GM21576 (cell line): ENCODE results near the gene P4HA1.
"Not testable (repeated sequence)": the region's sequence is repeated elsewhere in the genome, so short reads cannot be mapped to it uniquely, and the experiment has no call there.

ENCODE experiments used
- ATAC-seq: cut with Tn5 transposase; IDR thresholded peaks from one replicate; pipeline ENCODE4 v1.9.1; 2021; ENCODE audit warnings: mild to moderate bottlenecking, moderate library complexity; ENCODE audit not compliant: unreplicated experiment

The P4HA1 gene

GRCh38 chr10:73096449-73097304 is at the start of gene P4HA1:
P4HA1 (minus strand) TSS chr10:73096866; CDS start chr10:73074883, 21,983 bp downstream.
- peak; percentile 78 for ATAC-seq

DNA sequence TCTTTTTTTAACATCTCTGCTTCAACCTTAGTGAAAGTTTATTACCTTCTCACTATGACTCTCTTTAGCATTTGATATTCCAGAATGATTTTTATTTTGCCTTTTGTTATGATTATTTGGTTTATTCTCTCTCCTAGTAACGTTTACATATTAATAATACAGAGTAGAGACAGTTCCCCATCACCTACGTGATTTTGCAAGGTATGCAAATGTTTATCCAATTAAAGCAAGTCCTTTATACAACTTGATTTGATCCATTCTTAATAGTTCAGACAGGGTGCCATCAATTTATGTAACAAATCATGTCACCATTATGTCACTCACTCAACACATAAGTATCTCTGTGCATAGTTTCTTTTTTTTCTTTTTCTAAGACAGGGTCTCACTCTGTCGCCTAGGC is 44.9 kb upstream of the P4HA1 start:
- ATAC-seq = no peak

DNA sequence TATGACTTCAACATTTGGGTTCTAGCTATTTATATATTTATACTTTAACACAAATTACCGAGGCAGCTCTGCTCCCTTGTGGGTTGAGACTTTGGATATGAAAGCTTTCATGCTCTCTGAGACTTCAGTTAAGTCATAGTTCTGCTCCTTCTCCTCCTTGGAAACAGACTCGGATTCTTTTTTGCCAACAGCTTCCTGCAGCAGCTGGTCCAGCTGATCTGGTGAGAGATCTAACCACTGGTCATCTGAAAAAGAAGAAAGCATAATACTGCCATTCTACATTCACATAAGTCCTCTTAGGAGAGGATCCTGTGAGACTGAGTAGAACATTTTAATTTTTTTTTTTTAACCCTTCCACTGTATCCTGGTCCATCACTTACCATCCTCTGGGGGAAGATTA is 42.6 kb upstream of the P4HA1 start:
- no peak for ATAC-seq

GRCh38 chr10:73136627-73137026 is 40.0 kb upstream of the P4HA1 start:
- no peak for ATAC-seq

- no peak for ATAC-seq
Measured at GRCh38 chr10:73134727-73135126, 38.1 kb upstream of the P4HA1 start.

DNA sequence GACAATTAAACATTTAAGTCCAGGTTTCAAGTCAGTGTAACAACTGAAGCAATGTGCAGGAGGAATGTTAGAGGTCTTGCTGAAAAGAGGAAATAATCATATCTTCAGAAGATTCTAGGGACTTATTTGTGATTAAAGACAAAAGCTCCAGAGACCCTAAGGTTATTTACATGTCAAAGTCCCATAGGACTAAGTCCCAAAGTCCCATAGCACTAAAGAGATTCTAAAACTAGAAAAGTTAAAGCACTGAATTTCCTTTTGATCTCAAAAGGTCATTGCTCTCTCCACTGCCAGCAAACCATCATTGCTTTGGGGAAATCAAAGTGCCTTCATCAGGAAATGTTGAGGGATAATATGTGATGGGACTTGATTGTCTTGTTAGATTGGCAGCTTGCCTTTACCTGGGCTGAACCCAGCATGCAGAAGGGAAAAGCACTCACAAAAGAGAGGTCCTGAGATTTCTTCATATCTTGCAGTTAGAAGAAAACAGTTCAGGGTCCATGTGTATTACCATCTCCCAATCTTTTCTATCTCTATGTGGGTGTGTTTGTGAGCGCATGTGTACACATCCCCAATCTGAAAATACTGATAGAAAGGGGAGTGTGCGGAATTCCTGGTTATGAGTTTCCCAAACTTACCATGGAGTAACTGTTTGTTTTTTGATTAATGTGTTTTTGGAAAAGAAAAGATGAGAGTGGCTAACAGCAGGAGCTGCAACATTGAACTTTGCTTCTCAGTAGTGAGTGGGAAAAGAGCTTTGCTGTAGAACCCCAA is 35.4 kb upstream of the P4HA1 start:
- no peak for ATAC-seq

- no peak for ATAC-seq
Measured at GRCh38 chr10:73131301-73131700, 34.6 kb upstream of the P4HA1 start.

DNA sequence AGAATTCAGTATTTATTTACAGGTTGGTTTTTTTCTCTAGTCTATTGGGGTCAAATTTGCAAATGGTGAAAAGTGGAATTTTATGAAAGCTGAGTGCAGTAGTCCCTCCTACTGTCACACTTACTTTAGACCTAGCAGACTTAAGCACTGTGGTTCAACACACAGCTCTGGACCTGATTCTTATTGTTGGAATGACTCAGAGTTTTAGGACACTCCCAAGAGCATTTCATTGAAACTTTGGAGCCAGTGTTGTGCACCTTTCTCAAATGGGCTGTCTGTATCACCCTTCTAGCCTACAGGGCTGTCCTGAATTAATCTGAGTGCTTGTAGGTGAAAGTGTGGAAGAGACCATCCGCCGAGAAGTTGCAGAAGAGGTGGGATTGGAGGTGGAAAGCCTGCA is 29.7 kb upstream of the P4HA1 start:
- no peak for ATAC-seq

- no peak for ATAC-seq
Measured at GRCh38 chr10:73119952-73120351, 23.3 kb upstream of the P4HA1 start.

DNA sequence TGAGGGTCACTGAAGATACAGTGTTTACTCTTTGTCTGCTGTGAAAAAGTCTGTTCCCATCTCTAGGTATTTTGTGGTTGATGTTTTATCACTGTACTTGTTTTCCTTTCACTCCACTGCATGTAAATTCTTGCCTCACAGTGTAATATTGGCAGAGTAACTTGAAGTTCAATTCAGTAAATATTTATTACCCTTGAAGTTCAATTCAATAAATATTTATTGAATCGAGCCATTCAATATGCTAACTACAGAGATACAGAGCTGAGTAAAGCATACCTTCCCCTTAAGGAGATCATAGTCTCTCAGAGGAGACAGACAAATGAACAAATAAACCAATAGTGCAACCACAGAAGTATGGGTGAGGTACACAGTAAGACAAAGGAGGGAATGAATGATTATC is 22.8 kb upstream of the P4HA1 start:
- ATAC-seq = no peak

DNA sequence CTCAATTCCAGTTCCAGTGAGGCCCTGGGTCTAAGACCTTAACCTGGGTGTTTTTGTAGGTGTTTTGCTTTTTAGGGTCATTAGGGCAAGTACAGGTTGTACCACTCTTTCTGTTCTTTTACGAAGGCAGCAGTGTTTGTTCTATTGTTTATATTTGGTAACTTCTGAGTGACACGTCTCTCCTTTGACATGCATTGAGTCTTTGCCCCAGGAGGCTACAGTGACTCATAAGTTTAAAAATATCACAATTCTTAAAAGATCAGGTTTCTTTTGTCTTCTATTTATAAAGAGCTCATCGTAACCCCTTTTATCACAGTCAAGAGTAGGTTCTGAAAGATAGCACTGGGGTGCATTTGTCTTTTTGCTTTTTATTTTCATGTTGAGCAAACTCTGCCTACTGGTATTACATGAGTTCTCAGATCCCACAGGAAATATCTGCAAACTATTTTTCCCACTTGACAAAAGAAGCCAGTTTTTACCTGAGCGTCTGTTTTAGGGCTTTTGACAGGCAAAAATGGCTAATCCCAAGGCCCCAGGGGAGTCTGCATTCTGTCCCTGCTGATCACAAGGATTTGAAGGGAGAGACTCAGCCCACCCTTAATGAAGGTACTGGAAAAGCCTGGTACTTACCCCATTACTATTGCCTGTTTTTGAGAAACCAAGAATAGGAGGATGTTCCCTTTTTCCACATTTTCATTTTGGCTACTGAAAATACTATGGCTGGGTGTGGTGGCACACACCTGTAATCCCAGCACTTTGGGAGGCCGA is 21.5 kb upstream of the P4HA1 start:
- peak; percentile 89 for ATAC-seq

DNA sequence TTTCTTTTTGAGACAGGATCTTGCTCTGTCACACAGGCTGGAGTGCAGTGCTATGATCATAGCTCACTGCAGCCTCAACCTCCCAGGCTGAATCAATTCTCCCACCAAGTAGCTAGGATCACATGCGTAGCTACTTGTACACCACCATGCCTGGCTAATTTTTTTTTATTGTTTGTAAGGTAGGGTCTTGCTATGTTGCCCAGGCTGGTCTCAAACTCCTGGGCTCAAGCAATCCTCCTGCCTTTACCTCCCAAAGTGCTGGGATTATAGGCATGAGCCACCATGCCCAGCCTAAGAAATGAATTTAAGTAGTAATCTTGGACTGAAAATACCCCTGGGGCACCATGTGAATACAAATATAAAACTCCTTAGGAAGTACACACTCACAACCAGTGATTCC is 19.4 kb upstream of the P4HA1 start:
- ATAC-seq = no peak

GRCh38 chr10:73113551-73113950 is 16.9 kb upstream of the P4HA1 start:
- ATAC-seq = no peak

GRCh38 chr10:73112032-73112431 is 15.4 kb upstream of the P4HA1 start:
- not testable (repeated sequence) for ATAC-seq

GRCh38 chr10:73110345-73110849 is 13.7 kb upstream of the P4HA1 start, which contains the start of gene NUDT13:
NUDT13 (plus strand) TSS chr10:73110455; CDS start chr10:73114366, 3,911 bp downstream.
- peak; percentile 71 for ATAC-seq

- not testable (repeated sequence) for ATAC-seq
Measured at GRCh38 chr10:73109248-73109652, 12.6 kb upstream of the P4HA1 start.

- ATAC-seq = no peak
Measured at GRCh38 chr10:73106301-73106700, 9.6 kb upstream of the P4HA1 start.

- ATAC-seq = no peak
Measured at GRCh38 chr10:73099141-73099540, 2.5 kb upstream of the P4HA1 start.

GRCh38 chr10:73097305-73097670 is 622 bp upstream of the P4HA1 start:
- peak; percentile 3 for ATAC-seq

DNA sequence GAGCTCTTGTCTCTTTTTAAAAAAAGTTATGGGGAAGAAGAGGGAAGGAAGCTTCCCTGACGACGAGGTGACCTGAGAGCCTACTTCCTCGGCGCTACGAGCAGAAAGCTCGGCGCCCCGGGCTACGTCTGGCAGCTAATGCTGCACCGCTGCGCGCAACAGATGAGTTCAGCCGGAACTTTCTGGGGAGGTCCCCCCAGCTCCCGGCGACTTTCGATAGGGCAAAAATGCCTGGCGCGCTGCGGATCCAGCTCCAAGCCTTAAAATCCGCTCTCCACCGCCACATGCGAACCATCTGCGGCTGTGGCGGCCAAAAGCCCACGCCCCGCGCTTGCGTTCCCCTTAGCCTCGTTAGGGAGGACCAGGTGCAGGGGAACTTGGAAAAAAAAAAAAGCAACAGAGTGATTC is 621 bp downstream of the P4HA1 start:
- peak; percentile 38 for ATAC-seq

GRCh38 chr10:73095481-73096021 is 1.1 kb downstream of the P4HA1 start:
- ATAC-seq = no peak
